Urothelium cell line (cell line): ENCODE measurements around the gene AP2A2.
A peak's percentile ranks its signal among the peaks of the same experiment; 100 is the strongest.

Experiments
- DNase-seq: peaks from one replicate; pipeline ENCODE4 v3.0.0; 2011; ENCODE audit warnings: low spot score, mixed read lengths
- FAIRE-seq: peaks from 2 replicates; lab custom pipeline; 2011; peaks lifted over from hg19 to GRCh38; lab: Jason Lieb, UNC

Gene AP2A2

GRCh38 chr11:1038361-1038760, 112.7 kb downstream of the AP2A2 start:
- no peak for FAIRE-seq

GRCh38 chr11:1038921-1039320, 113.3 kb downstream of the AP2A2 start:
- no peak for DNase-seq
- FAIRE-seq = peak; percentile 77

More at GRCh38 chr11:1038361-1038760, 112.7 kb downstream of the AP2A2 start:
- DNase-seq = no peak

- DNase-seq (peak; percentile 18), FAIRE-seq (no peak)
These were observed 114.1 kb downstream of the AP2A2 start for GRCh38 chr11:1039481-1040427.

- DNase-seq = no peak
- FAIRE-seq = no peak
These were observed 114.9 kb downstream of the AP2A2 start for GRCh38 chr11:1040428-1041148.

- no peak for FAIRE-seq
- DNase-seq = no peak
These were observed 115.4 kb downstream of the AP2A2 start for GRCh38 chr11:1041149-1041467.

GRCh38 chr11:1041471-1041870, 115.8 kb downstream of the AP2A2 start:
- no peak for FAIRE-seq

GRCh38 chr11:1041936-1042608, 116.4 kb downstream of the AP2A2 start:
- FAIRE-seq (no peak), DNase-seq (no peak)

More at GRCh38 chr11:1041471-1041870, 115.8 kb downstream of the AP2A2 start:
- DNase-seq = no peak

- no peak for DNase-seq
- no peak for FAIRE-seq
These were observed 117.2 kb downstream of the AP2A2 start for GRCh38 chr11:1042626-1043562.

GRCh38 chr11:1043563-1044096, 118.0 kb downstream of the AP2A2 start:
- FAIRE-seq = no peak

GRCh38 chr11:1044160-1044559, 118.5 kb downstream of the AP2A2 start:
- DNase-seq (no peak), FAIRE-seq (no peak)

More at GRCh38 chr11:1043563-1044096, 118.0 kb downstream of the AP2A2 start:
- DNase-seq = no peak

GRCh38 chr11:1047595-1048156, 122.0 kb downstream of the AP2A2 start:
- DNase-seq (no peak), FAIRE-seq (no peak)

- FAIRE-seq = no peak
- DNase-seq = no peak
These were observed 122.9 kb downstream of the AP2A2 start for GRCh38 chr11:1048375-1049070.

- FAIRE-seq (no peak), DNase-seq (no peak)
These were observed 123.4 kb downstream of the AP2A2 start for GRCh38 chr11:1049071-1049405.

GRCh38 chr11:1049431-1049891, 123.8 kb downstream of the AP2A2 start:
- no peak for DNase-seq
- FAIRE-seq = no peak

GRCh38 chr11:1049911-1050580, 124.4 kb downstream of the AP2A2 start:
- FAIRE-seq (no peak), DNase-seq (no peak)

- no peak for FAIRE-seq
- DNase-seq = peak; percentile 78
These were observed 125.1 kb downstream of the AP2A2 start for GRCh38 chr11:1050581-1051355.

GRCh38 chr11:1051356-1052132, 125.9 kb downstream of the AP2A2 start:
- DNase-seq = no peak
- FAIRE-seq = no peak
